A549 (cell line): Measurements from ENCODE around the gene ATL3. TPM values are rescaled to one million over a fixed set of nuclear protein-coding genes. Genes with fewer than 3 reads are reported as not detected.

ENCODE experiments used
- ATAC-seq, 2 experiments: fragments of 200-7000 bp in 1 of 2; fragments of >200 bp in 1 of 2; cut with Nextera tagmentation in 1 of 2; cut with Tn5 transposase in 1 of 2; 3 replicates each; pipeline versions ENCODE4 v1.8.0 to v1.9.1; 2018 to 2020; ENCODE audit warnings: mild to moderate bottlenecking in 1 of 2, moderate library complexity in 1 of 2
- CTCF ChIA-PET: fragments of 300-600 bp; sonication (Branson Sonifier 250); formaldehyde crosslinking; extraction: SDS; loops from one replicate; lab custom pipeline; 2021; ENCODE audit warnings: antibody characterized with exemption, inconsistent platforms; lab: Yijun Ruan, JAX
- POLR2A ChIA-PET: fragments of 350-600 bp; formaldehyde crosslinking; extraction: SDS; loops from one replicate; lab custom pipeline; 2021; ENCODE audit warnings: antibody characterized with exemption, inconsistent platforms; lab: Yijun Ruan, JAX
- DNase-seq, 2 experiments: peaks; one replicate each; pipeline versions ENCODE4 v3.0.0 to v3.0.0-alpha.2; 2011 to 2016; ENCODE audit warnings: low read depth in 1 of 2, low spot score in 1 of 2
- FAIRE-seq: peaks from 2 replicates; lab custom pipeline; 2011; peaks lifted over from hg19 to GRCh38; lab: Jason Lieb, UNC
- H3K27ac ChIP-seq, 2 experiments: fragments of >200 bp; sonication (Bioruptor Twin); formaldehyde crosslinking; 3 replicates each; pipeline ENCODE4 v1.5.1; 2016 to 2017
- H3K4me1 ChIP-seq: fragments of >200 bp; sonication (Bioruptor Twin); formaldehyde crosslinking; 3 replicates; pipeline ENCODE4 v1.6.1; 2016
- H3K4me2 ChIP-seq: fragments of >200 bp; sonication (Bioruptor Twin); formaldehyde crosslinking; 3 replicates; pipeline ENCODE4 v1.6.1; 2016
- H3K4me3 ChIP-seq: fragments of >200 bp; sonication (Bioruptor Twin); formaldehyde crosslinking; 3 replicates; pipeline ENCODE4 v1.5.1; 2016
- H3K9me3 ChIP-seq: fragments of >200 bp; sonication (Bioruptor Twin); formaldehyde crosslinking; 3 replicates; pipeline ENCODE4 v1.6.1; 2016
- CHD4 ChIP-seq: fragments of 200-600 bp; sonication (generic); IDR thresholded peaks from 2 replicates; pipeline ENCODE4 v1.6.1; 2016; ENCODE audit warnings: antibody characterized with exemption, mild to moderate bottlenecking, borderline replicate concordance
- FOSL2 ChIP-seq, 2 experiments: fragments of 450-650 bp in 1 of 2; fragments of >200 bp in 1 of 2; sonication (Bioruptor Twin) in 1 of 2; formaldehyde crosslinking; IDR thresholded peaks; 2 replicates each; pipeline versions ENCODE4 v1.5.0 to v1.6.1; 2016 to 2020; ENCODE audit warnings: mild to moderate bottlenecking in 1 of 2, moderate library complexity in 1 of 2
- GATA3 ChIP-seq: IDR thresholded peaks from 2 replicates; pipeline ENCODE4 v1.6.1; 2012; ENCODE audit warnings: borderline replicate concordance
- JUN ChIP-seq, 2 experiments: fragments of >200 bp; sonication (Bioruptor Twin); formaldehyde crosslinking; IDR thresholded peaks; 2 replicates in 1 of 2; 3 replicates in 1 of 2; pipeline ENCODE4 v1.6.1; 2016 to 2017
- KDM1A ChIP-seq: fragments of 200-600 bp; sonication (generic); IDR thresholded peaks from 2 replicates; pipeline ENCODE4 v1.6.1; 2016; ENCODE audit warnings: low read depth, mild to moderate bottlenecking
- MAFK ChIP-seq: fragments of 450-650 bp; IDR thresholded peaks from 2 replicates; pipeline ENCODE4 v1.6.1; 2014; ENCODE audit not compliant: partially characterized antibody
- MYC ChIP-seq: IDR thresholded peaks from 2 replicates; pipeline ENCODE4 v1.6.1; 2012; ENCODE audit warnings: mild to moderate bottlenecking, inconsistent platforms, low read length, improper control_type of control experiment, borderline replicate concordance
- NFE2L2 ChIP-seq: fragments of 150-350 bp; conservative IDR thresholded peaks from 2 replicates; pipeline ENCODE4 v1.6.1; 2014; ENCODE audit warnings: low read length
- PHF8 ChIP-seq: fragments of 200-600 bp; sonication (generic); IDR thresholded peaks from 2 replicates; pipeline ENCODE4 v1.6.1; 2016; ENCODE audit warnings: low read depth, mild to moderate bottlenecking, antibody characterized with exemption, moderate library complexity, borderline replicate concordance
- POLR2A ChIP-seq: IDR thresholded peaks from 2 replicates; pipeline ENCODE4 v1.6.1; 2012; ENCODE audit warnings: mild to moderate bottlenecking, low read length
- RCOR1 ChIP-seq: fragments of 150-350 bp; IDR thresholded peaks from 2 replicates; pipeline ENCODE4 v1.6.1; 2014; ENCODE audit warnings: antibody characterized with exemption, low read length, low read depth
- RNF2 ChIP-seq: fragments of 200-600 bp; sonication (generic); IDR thresholded peaks from 2 replicates; pipeline ENCODE4 v1.6.1; 2016; ENCODE audit warnings: low read depth, mild to moderate bottlenecking, antibody characterized with exemption, moderate library complexity, borderline replicate concordance
- SMC3 ChIP-seq: fragments of >200 bp; sonication (Bioruptor Twin); formaldehyde crosslinking; IDR thresholded peaks from 3 replicates; pipeline ENCODE4 v1.6.1; 2018; ENCODE audit warnings: inconsistent platforms
- TP53 ChIP-seq: fragments of 250-450 bp; sonication (Bioruptor Pico); IDR thresholded peaks from 2 replicates; pipeline ENCODE4 v1.5.0; 2021; ENCODE audit warnings: mild to moderate bottlenecking, moderate library complexity
- ZFP36 ChIP-seq: fragments of 450-650 bp; IDR thresholded peaks from 2 replicates; pipeline ENCODE4 v1.6.1; 2014; ENCODE audit warnings: borderline replicate concordance; ENCODE audit not compliant: partially characterized antibody
- ZSCAN20 ChIP-seq: fragments of 250-450 bp; sonication (Bioruptor Pico); IDR thresholded peaks from 2 replicates; pipeline ENCODE4 v1.8.0; 2022; ENCODE audit warnings: mild to moderate bottlenecking, moderate library complexity
- WGBS: methylation state at CpG from one replicate; pipeline ENCODE4 v1.1.6; 2017; ENCODE audit errors: missing lambda C conversion rate; 5-methylcytosine and 5-hydroxymethylcytosine counted together
- polyA plus RNA-seq, 4 experiments: library from polyadenylated mRNA; depleted of rRNA in 3 of 4; stranded (reverse); fragments of >200 nt; fragmentation: RNase III in 1 of 4; extraction: RNeasy Plus Mini Kit Qiagen cat#74134 plus additional on column Dnase treatment in 1 of 4; gene quantifications; 2 replicates in 3 of 4; 3 replicates in 1 of 4; pipeline ENCODE4 v1.2.3, GENCODE V29; 2011 to 2017
- TF ChIP-seq, protein P1 (sequence below): IDR thresholded peaks from 2 replicates; pipeline ENCODE4 v1.6.1; 2012
- TF ChIP-seq, protein P2 (sequence below): fragments of 250-450 bp; sonication (Bioruptor Pico); IDR thresholded peaks from 2 replicates; pipeline ENCODE4 v1.5.0; 2020; ENCODE audit warnings: low read depth, mild to moderate bottlenecking, moderate library complexity
- TF ChIP-seq, protein P3 (sequence below): fragments of 200-600 bp; sonication (generic); IDR thresholded peaks from 2 replicates; pipeline ENCODE4 v1.6.1; 2016; ENCODE audit warnings: antibody characterized with exemption, mild to moderate bottlenecking, moderate library complexity
- TF ChIP-seq, protein P4 (sequence below): fragments of >200 bp; sonication (Bioruptor Twin); formaldehyde crosslinking; IDR thresholded peaks from 2 replicates; pipeline ENCODE4 v1.6.1; 2016
- TF ChIP-seq, protein P5 (sequence below): IDR thresholded peaks from 2 replicates; pipeline ENCODE4 v1.6.1; 2012
- TF ChIP-seq, protein P6 (sequence below): fragments of 450-650 bp; IDR thresholded peaks from 2 replicates; pipeline ENCODE4 v1.6.1; 2014; ENCODE audit warnings: antibody characterized with exemption
- TF ChIP-seq, protein P7 (sequence below): fragments of >200 bp; sonication (Bioruptor Twin); formaldehyde crosslinking; IDR thresholded peaks from 3 replicates; pipeline ENCODE4 v1.5.1; 2016

Gene ATL3
- polyA plus RNA-seq, 2 of the 4 experiments (the other 2 are of a cell fraction), result 26.3 to 50.8 TPM

DNA sequence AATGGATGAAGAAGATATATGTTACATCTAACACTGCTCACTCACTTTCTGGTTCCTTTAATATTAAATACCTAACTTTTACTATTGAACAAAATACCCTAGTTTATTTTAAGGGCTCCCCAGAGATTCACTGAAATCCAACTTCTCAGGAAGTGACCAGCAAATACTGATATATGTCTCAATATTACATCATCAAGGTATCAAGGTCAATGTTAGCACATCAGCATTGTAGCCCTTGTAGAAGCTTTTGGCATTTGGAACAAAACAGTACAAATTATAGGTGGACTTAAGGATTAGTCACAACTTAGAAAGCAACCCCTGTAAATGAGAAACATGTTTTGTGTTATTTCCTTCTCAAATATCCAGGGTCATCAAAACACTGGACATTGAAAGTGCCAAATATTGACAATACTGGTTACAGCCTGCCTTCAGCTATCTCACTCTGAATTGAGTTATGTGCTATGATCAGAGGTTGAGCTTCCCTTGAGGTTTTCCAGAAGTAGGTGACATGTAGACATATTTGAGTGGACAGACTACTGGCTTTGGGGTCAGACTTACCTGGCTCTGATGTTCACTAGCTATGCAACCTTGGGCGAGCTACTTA lies 1.9 kb upstream of the ATL3 start:
- ATAC-seq, result no peak
- peak overlapping the region; percentile 42 to 59; a peak in 5 of 6 replicates for H3K27ac ChIP-seq
- H3K9me3 ChIP-seq, result peaks cover 4% of the 10 kb centered on the region; the same call in 2 of the 3 replicates
- no peak for TF ChIP-seq SMC3
- no peak for TF ChIP-seq NFE2L2
- TF ChIP-seq KDM1A, result no peak
- TF ChIP-seq, protein P1, sequence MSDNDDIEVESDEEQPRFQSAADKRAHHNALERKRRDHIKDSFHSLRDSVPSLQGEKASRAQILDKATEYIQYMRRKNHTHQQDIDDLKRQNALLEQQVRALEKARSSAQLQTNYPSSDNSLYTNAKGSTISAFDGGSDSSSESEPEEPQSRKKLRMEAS, result no peak
- TF ChIP-seq MYC, result no peak
- no peak for TF ChIP-seq JUN (IDR thresholded peaks at IDR 0.05)
- TF ChIP-seq, protein P2, sequence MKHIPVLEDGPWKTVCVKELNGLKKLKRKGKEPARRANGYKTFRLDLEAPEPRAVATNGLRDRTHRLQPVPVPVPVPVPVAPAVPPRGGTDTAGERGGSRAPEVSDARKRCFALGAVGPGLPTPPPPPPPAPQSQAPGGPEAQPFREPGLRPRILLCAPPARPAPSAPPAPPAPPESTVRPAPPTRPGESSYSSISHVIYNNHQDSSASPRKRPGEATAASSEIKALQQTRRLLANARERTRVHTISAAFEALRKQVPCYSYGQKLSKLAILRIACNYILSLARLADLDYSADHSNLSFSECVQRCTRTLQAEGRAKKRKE (CRISPR knock-in tag), result no peak
- no peak for TF ChIP-seq RNF2
- TF ChIP-seq POLR2A, result no peak
- TF ChIP-seq, protein P3, sequence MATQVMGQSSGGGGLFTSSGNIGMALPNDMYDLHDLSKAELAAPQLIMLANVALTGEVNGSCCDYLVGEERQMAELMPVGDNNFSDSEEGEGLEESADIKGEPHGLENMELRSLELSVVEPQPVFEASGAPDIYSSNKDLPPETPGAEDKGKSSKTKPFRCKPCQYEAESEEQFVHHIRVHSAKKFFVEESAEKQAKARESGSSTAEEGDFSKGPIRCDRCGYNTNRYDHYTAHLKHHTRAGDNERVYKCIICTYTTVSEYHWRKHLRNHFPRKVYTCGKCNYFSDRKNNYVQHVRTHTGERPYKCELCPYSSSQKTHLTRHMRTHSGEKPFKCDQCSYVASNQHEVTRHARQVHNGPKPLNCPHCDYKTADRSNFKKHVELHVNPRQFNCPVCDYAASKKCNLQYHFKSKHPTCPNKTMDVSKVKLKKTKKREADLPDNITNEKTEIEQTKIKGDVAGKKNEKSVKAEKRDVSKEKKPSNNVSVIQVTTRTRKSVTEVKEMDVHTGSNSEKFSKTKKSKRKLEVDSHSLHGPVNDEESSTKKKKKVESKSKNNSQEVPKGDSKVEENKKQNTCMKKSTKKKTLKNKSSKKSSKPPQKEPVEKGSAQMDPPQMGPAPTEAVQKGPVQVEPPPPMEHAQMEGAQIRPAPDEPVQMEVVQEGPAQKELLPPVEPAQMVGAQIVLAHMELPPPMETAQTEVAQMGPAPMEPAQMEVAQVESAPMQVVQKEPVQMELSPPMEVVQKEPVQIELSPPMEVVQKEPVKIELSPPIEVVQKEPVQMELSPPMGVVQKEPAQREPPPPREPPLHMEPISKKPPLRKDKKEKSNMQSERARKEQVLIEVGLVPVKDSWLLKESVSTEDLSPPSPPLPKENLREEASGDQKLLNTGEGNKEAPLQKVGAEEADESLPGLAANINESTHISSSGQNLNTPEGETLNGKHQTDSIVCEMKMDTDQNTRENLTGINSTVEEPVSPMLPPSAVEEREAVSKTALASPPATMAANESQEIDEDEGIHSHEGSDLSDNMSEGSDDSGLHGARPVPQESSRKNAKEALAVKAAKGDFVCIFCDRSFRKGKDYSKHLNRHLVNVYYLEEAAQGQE, result no peak
- no peak for TF ChIP-seq PHF8
- TF ChIP-seq TP53 (CRISPR knock-in tag), result no peak
- TF ChIP-seq, protein P4, sequence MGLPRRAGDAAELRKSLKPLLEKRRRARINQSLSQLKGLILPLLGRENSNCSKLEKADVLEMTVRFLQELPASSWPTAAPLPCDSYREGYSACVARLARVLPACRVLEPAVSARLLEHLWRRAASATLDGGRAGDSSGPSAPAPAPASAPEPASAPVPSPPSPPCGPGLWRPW, result no peak
- no peak for TF ChIP-seq RCOR1
- TF ChIP-seq, protein P5, sequence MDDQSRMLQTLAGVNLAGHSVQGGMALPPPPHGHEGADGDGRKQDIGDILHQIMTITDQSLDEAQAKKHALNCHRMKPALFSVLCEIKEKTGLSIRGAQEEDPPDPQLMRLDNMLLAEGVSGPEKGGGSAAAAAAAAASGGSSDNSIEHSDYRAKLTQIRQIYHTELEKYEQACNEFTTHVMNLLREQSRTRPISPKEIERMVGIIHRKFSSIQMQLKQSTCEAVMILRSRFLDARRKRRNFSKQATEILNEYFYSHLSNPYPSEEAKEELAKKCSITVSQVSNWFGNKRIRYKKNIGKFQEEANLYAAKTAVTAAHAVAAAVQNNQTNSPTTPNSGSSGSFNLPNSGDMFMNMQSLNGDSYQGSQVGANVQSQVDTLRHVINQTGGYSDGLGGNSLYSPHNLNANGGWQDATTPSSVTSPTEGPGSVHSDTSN, result no peak
- no peak for TF ChIP-seq FOSL2 (IDR thresholded peaks at IDR 0.05)
- no peak for TF ChIP-seq FOSL2 (CRISPR knock-in tag; IDR thresholded peaks at IDR 0.05)
- TF ChIP-seq MAFK, result no peak
- no peak for TF ChIP-seq GATA3
- TF ChIP-seq ZFP36, result no peak
- DNase-seq, result peak in 1 of 2 experiments; percentile 18
- H3K4me1 ChIP-seq, result peaks cover 40% of the 10 kb centered on the region
- no peak overlapping the region for H3K4me3 ChIP-seq
- WGBS, result 88% methylated on average over 1 of the region's 1 CpG
- FAIRE-seq, result no peak
- H3K4me2 ChIP-seq, result peak overlapping the region; percentile 20; the same call in 2 of the 3 replicates
- POLR2A ChIA-PET, result interaction anchor here (0.5 to 1.0 kb wide), 2 partner anchors 8 to 1009 kb away, joined by 5 read pairs; partner anchors contain the start of gene RTN3
- CTCF ChIA-PET, result interaction anchor here (0.8 to 2.9 kb wide), 5 partner anchors 9 to 65 kb away, joined by 4 to 12 read pairs (median 6); partner anchors contain the start of gene RTN3

DNA sequence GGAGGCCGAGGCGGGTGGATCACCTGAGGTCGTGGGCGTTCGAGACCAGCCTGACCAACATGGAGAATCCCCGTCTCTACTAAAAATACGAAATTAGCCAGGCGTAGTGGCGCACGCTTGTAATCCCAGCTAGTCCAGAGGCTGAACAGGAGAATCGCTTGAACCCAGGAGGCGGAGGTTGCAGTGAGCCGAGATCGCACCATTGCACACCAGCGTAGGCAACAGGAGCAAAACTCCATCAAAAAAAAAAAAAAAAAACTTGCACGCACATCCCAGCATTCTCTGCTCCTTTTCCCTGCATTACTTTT lies 934 bp upstream of the ATL3 start:
- TF ChIP-seq CHD4 (no peak), KDM1A (no peak), RCOR1 (no peak), ZSCAN20 (CRISPR knock-in tag) (no peak)
- TF ChIP-seq, protein P6, sequence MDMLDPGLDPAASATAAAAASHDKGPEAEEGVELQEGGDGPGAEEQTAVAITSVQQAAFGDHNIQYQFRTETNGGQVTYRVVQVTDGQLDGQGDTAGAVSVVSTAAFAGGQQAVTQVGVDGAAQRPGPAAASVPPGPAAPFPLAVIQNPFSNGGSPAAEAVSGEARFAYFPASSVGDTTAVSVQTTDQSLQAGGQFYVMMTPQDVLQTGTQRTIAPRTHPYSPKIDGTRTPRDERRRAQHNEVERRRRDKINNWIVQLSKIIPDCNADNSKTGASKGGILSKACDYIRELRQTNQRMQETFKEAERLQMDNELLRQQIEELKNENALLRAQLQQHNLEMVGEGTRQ, result no peak
- TF ChIP-seq, protein P7, sequence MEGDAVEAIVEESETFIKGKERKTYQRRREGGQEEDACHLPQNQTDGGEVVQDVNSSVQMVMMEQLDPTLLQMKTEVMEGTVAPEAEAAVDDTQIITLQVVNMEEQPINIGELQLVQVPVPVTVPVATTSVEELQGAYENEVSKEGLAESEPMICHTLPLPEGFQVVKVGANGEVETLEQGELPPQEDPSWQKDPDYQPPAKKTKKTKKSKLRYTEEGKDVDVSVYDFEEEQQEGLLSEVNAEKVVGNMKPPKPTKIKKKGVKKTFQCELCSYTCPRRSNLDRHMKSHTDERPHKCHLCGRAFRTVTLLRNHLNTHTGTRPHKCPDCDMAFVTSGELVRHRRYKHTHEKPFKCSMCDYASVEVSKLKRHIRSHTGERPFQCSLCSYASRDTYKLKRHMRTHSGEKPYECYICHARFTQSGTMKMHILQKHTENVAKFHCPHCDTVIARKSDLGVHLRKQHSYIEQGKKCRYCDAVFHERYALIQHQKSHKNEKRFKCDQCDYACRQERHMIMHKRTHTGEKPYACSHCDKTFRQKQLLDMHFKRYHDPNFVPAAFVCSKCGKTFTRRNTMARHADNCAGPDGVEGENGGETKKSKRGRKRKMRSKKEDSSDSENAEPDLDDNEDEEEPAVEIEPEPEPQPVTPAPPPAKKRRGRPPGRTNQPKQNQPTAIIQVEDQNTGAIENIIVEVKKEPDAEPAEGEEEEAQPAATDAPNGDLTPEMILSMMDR, result no peak
- CTCF ChIA-PET, result interaction anchor here (2.3 to 3.9 kb wide), 4 partner anchors 10 to 66 kb away, joined by 6 to 19 read pairs (median 13); partner anchors contain the start of gene RTN3
- 98% methylated on average over 16 of the region's 16 CpGs for WGBS
- ATAC-seq (no peak), FAIRE-seq (no peak), DNase-seq (no peak)
- Histone ChIP-seq H3K4me3 (no peak overlapping the region; the same call in 2 of the 3 replicates), H3K9me3 (peaks cover 4% of the 10 kb centered on the region; the same call in 2 of the 3 replicates), H3K4me2 (peak overlapping the region; percentile 88), H3K27ac (peak overlapping the region; percentile 96; a peak in 5 of 6 replicates), H3K4me1 (peaks cover 49% of the 10 kb centered on the region)
- POLR2A ChIA-PET, result interaction anchor here (0.6 to 2.2 kb wide), 7 partner anchors 10 to 806 kb away, joined by 3 to 29 read pairs (median 4); partner anchors contain the start of genes RTN3 and SLC3A2
